WTC11 (cell line): ENCODE data around the gene TMEM145.

ENCODE experiments used
- FOXK1 ChIP-seq: sonication (generic); formaldehyde crosslinking; IDR thresholded peaks from 2 replicates; pipeline ENCODE4 v1.8.0; 2022; ENCODE audit warnings: mild to moderate bottlenecking, moderate library complexity, missing genetic modification reagents
- IRF2 ChIP-seq: sonication (generic); formaldehyde crosslinking; IDR thresholded peaks from 2 replicates; pipeline ENCODE4 v1.8.0; 2022; ENCODE audit warnings: low read depth, missing genetic modification reagents, borderline replicate concordance
- MAX ChIP-seq: sonication (generic); formaldehyde crosslinking; IDR thresholded peaks from 2 replicates; pipeline ENCODE4 v1.8.0; 2022; ENCODE audit warnings: mild to moderate bottlenecking, missing genetic modification reagents
- NR2C2 ChIP-seq: sonication (generic); formaldehyde crosslinking; IDR thresholded peaks from 2 replicates; pipeline ENCODE4 v1.8.0; 2022; ENCODE audit warnings: mild to moderate bottlenecking, missing genetic modification reagents
- PRDM15 ChIP-seq: sonication (generic); formaldehyde crosslinking; IDR thresholded peaks from 2 replicates; pipeline ENCODE4 v1.8.0; 2022; ENCODE audit warnings: missing genetic modification reagents
- SP1 ChIP-seq: sonication (generic); formaldehyde crosslinking; conservative IDR thresholded peaks from 2 replicates; pipeline ENCODE4 v1.8.1; 2022; ENCODE audit warnings: missing genetic modification reagents
- ZNF121 ChIP-seq: sonication (generic); formaldehyde crosslinking; IDR thresholded peaks from 2 replicates; pipeline ENCODE4 v1.8.0; 2023; ENCODE audit warnings: missing genetic modification reagents
- ZNF416 ChIP-seq: fragments of 250-450 bp; sonication (Bioruptor Pico); IDR thresholded peaks from 2 replicates; pipeline ENCODE4 v1.9.0; 2021; ENCODE audit warnings: mild to moderate bottlenecking, inconsistent platforms
- TF ChIP-seq, protein P1 (sequence below): fragments of 200-600 bp; IDR thresholded peaks from 2 replicates; pipeline ENCODE4 v1.8.0; 2022; ENCODE audit warnings: antibody characterized with exemption
- TF ChIP-seq, protein P2 (sequence below): sonication (generic); formaldehyde crosslinking; IDR thresholded peaks from 2 replicates; pipeline ENCODE4 v1.8.1; 2022; ENCODE audit warnings: low read depth, missing genetic modification reagents, borderline replicate concordance
- TF ChIP-seq, protein P3 (sequence below): sonication (generic); formaldehyde crosslinking; IDR thresholded peaks from 2 replicates; pipeline ENCODE4 v1.8.1; 2023; ENCODE audit warnings: mild to moderate bottlenecking, missing genetic modification reagents

- TF ChIP-seq, protein P1, sequence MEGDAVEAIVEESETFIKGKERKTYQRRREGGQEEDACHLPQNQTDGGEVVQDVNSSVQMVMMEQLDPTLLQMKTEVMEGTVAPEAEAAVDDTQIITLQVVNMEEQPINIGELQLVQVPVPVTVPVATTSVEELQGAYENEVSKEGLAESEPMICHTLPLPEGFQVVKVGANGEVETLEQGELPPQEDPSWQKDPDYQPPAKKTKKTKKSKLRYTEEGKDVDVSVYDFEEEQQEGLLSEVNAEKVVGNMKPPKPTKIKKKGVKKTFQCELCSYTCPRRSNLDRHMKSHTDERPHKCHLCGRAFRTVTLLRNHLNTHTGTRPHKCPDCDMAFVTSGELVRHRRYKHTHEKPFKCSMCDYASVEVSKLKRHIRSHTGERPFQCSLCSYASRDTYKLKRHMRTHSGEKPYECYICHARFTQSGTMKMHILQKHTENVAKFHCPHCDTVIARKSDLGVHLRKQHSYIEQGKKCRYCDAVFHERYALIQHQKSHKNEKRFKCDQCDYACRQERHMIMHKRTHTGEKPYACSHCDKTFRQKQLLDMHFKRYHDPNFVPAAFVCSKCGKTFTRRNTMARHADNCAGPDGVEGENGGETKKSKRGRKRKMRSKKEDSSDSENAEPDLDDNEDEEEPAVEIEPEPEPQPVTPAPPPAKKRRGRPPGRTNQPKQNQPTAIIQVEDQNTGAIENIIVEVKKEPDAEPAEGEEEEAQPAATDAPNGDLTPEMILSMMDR, result no peak
- TF ChIP-seq SP1 (CRISPR knock-in tag), result no peak
- TF ChIP-seq ZNF121 (CRISPR knock-in tag), result no peak
- TF ChIP-seq NR2C2 (CRISPR knock-in tag), result no peak
- TF ChIP-seq, protein P2, sequence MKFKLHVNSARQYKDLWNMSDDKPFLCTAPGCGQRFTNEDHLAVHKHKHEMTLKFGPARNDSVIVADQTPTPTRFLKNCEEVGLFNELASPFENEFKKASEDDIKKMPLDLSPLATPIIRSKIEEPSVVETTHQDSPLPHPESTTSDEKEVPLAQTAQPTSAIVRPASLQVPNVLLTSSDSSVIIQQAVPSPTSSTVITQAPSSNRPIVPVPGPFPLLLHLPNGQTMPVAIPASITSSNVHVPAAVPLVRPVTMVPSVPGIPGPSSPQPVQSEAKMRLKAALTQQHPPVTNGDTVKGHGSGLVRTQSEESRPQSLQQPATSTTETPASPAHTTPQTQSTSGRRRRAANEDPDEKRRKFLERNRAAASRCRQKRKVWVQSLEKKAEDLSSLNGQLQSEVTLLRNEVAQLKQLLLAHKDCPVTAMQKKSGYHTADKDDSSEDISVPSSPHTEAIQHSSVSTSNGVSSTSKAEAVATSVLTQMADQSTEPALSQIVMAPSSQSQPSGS (CRISPR knock-in tag), result no peak
- TF ChIP-seq MAX (CRISPR knock-in tag), result no peak
- TF ChIP-seq IRF2, result no peak
- TF ChIP-seq FOXK1, result no peak
- TF ChIP-seq, protein P3, sequence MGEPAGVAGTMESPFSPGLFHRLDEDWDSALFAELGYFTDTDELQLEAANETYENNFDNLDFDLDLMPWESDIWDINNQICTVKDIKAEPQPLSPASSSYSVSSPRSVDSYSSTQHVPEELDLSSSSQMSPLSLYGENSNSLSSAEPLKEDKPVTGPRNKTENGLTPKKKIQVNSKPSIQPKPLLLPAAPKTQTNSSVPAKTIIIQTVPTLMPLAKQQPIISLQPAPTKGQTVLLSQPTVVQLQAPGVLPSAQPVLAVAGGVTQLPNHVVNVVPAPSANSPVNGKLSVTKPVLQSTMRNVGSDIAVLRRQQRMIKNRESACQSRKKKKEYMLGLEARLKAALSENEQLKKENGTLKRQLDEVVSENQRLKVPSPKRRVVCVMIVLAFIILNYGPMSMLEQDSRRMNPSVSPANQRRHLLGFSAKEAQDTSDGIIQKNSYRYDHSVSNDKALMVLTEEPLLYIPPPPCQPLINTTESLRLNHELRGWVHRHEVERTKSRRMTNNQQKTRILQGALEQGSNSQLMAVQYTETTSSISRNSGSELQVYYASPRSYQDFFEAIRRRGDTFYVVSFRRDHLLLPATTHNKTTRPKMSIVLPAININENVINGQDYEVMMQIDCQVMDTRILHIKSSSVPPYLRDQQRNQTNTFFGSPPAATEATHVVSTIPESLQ, result no peak
- TF ChIP-seq PRDM15 (CRISPR knock-in tag), result no peak
- TF ChIP-seq ZNF416, result no peak
Measured at GRCh38 chr19:42333975-42334696, 21.0 kb downstream of the TMEM145 start.
